ENCODE data around the gene GATA2.
A peak's percentile ranks its signal among the peaks of the same experiment; 100 is the strongest.

Gene GATA2

GRCh38 chr3:128487813-128488635 is 5.0 kb downstream of the GATA2 start:
- DNase-seq (ENCODE audit: low spot score), result peak; percentile 83

GRCh38 chr3:128487538-128487812 is 5.5 kb downstream of the GATA2 start:
- DNase-seq (ENCODE audit: low spot score), result no peak

- DNase-seq (ENCODE audit: low spot score), result no peak
Measured at GRCh38 chr3:128486681-128487537, 6.1 kb downstream of the GATA2 start.

- no peak for DNase-seq (ENCODE audit: low spot score)
Measured at GRCh38 chr3:128486205-128486628, 6.8 kb downstream of the GATA2 start.

GRCh38 chr3:128485282-128486204 is 7.5 kb downstream of the GATA2 start:
- no peak for DNase-seq (ENCODE audit: low spot score)

GRCh38 chr3:128484404-128485281 is 8.4 kb downstream of the GATA2 start:
- DNase-seq (ENCODE audit: low spot score), result no peak

GRCh38 chr3:128483657-128484403 is 9.2 kb downstream of the GATA2 start:
- no peak for DNase-seq (ENCODE audit: low spot score)

- DNase-seq (ENCODE audit: low spot score), result no peak
Measured at GRCh38 chr3:128482666-128483656, 10.0 kb downstream of the GATA2 start.

GRCh38 chr3:128482175-128482574 is 10.8 kb downstream of the GATA2 start:
- no peak for DNase-seq (ENCODE audit: low spot score)

GRCh38 chr3:128481438-128481942 is 11.5 kb downstream of the GATA2 start:
- no peak for DNase-seq (ENCODE audit: low spot score)

GRCh38 chr3:128480717-128481437 is 12.1 kb downstream of the GATA2 start:
- no peak for DNase-seq (ENCODE audit: low spot score)

- DNase-seq (ENCODE audit: low spot score), result no peak
Measured at GRCh38 chr3:128480278-128480677, 12.7 kb downstream of the GATA2 start.

- DNase-seq (ENCODE audit: low spot score), result no peak
Measured at GRCh38 chr3:128479558-128480086, 13.4 kb downstream of the GATA2 start.

GRCh38 chr3:128478576-128479506 is 14.2 kb downstream of the GATA2 start:
- no peak for DNase-seq (ENCODE audit: low spot score)

GRCh38 chr3:128476659-128477058 is 16.3 kb downstream of the GATA2 start:
- no peak for DNase-seq (ENCODE audit: low spot score)

- DNase-seq (ENCODE audit: low spot score), result no peak
Measured at GRCh38 chr3:128475355-128475754, 17.6 kb downstream of the GATA2 start.

- no peak for DNase-seq (ENCODE audit: low spot score)
Measured at GRCh38 chr3:128473737-128474136, 19.3 kb downstream of the GATA2 start.

Measured in SW480 (cell line).